IPS-18c (cell line): ENCODE results near the gene RRP1B.
"Not testable (repeated sequence)": the region's sequence is repeated elsewhere in the genome, so short reads cannot be mapped to it uniquely, and the experiment has no call there.

Experiments
- H3K4me3 ChIP-seq: 2 replicates; pipeline ENCODE4 v1.7.0; 2013; ENCODE audit warnings: low read depth, mild to moderate bottlenecking, low read length, moderate library complexity; ENCODE audit not compliant: insufficient read depth
- H3K9me3 ChIP-seq: one replicate; pipeline ENCODE4 v1.6.1; 2013; ENCODE audit warnings: mild to moderate bottlenecking, low read length, moderate library complexity; ENCODE audit not compliant: control insufficient read depth, insufficient read depth

RRP1B gene

GRCh38 chr21:43657355-43658087, 1.8 kb upstream of the RRP1B start:
- Histone ChIP-seq H3K9me3 (no peaks in the 10 kb centered on the region), H3K4me3 (no peak overlapping the region)

DNA sequence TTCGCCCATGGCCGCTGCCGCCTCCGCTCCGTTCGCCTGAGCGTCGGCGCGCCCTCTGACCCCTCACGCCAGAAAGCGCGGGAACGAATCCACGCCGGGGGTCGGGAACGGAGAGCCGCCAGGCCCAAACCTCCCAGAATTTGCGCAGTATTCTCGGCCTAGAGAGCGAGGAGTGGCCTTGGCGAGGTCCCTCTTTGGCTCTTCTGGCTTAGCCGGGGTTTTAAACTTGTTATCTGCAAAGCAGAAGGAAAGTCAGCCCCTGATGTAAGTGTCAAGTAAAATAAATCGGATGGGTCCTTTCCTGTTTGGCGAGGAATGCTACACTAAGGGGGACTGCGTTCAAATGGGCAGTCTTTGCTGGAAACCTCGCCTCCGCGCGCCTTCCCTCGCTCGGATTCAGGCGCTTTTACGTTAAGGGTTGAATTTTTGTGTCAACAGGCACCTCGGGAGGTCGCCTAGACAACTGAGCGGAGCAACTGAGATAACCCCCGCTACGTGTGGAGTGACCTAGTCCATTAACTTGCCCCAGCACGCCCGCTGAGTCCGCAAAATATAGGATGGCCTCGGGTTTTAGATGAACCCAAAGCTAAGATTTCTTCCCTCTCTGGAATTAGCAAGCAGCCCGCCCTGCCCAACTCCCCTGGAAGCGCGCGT, 1.1 kb upstream of the RRP1B start:
- Histone ChIP-seq H3K9me3 (no peaks in the 10 kb centered on the region), H3K4me3 (no peak overlapping the region)

- Histone ChIP-seq H3K4me3 (peak overlapping the region; percentile 96; the same call in 1 of the 2 replicates), H3K9me3 (no peaks in the 10 kb centered on the region)
These were observed 608 bp upstream of the RRP1B start for GRCh38 chr21:43658769-43659135.

- Histone ChIP-seq H3K4me3 (no peak overlapping the region), H3K9me3 (no peaks in the 10 kb centered on the region)
These were observed 2.9 kb downstream of the RRP1B start for GRCh38 chr21:43662286-43662685.

DNA sequence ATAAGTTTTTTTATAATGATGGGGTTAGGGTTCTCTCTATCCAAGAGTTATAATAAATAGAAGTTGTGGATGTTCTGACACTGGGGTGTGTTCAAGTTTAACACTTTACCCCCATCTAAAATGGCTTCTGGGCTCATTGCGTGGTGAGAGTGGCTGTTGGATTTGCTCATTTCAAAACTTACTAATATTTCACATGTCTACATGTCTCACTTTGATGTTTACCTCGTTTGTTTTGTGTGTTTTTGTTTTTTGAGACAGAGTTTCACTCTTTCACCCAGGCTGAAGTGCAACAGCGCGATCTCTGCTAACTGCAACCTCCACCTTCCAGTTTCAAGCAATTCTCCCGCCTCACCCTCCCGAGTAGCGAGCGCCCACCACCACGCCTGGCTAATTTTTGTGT, 3.7 kb downstream of the RRP1B start:
- Histone ChIP-seq H3K9me3 (no peaks in the 10 kb centered on the region), H3K4me3 (no peak overlapping the region)

GRCh38 chr21:43664358-43664757, 5.0 kb downstream of the RRP1B start:
- H3K9me3 ChIP-seq: no peaks in the 10 kb centered on the region
- H3K4me3 ChIP-seq: no peak overlapping the region

DNA sequence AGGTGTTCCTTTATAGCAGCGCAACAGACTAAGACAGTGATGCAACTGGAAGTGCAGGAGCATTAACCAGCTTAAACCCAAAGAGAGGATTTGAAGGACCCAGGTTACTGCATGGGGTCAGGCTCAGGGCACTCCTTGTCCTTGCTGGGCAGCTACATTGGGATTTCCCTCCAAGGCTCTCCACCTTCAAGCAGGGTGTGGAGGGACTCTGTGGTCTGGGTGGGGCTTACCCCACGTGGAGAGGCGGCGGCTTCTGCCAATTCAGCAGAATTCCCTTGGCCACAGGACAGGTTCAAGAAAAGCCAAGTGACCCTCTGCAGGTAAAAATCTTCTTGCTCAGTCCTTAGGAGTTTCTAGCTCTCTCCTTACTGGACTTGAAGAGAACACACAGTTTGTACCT, 6.5 kb downstream of the RRP1B start:
- Histone ChIP-seq H3K4me3 (no peak overlapping the region), H3K9me3 (no peaks in the 10 kb centered on the region)

GRCh38 chr21:43667191-43667904, 8.0 kb downstream of the RRP1B start:
- no peak overlapping the region for H3K4me3 ChIP-seq
- H3K9me3 ChIP-seq: no peaks in the 10 kb centered on the region

DNA sequence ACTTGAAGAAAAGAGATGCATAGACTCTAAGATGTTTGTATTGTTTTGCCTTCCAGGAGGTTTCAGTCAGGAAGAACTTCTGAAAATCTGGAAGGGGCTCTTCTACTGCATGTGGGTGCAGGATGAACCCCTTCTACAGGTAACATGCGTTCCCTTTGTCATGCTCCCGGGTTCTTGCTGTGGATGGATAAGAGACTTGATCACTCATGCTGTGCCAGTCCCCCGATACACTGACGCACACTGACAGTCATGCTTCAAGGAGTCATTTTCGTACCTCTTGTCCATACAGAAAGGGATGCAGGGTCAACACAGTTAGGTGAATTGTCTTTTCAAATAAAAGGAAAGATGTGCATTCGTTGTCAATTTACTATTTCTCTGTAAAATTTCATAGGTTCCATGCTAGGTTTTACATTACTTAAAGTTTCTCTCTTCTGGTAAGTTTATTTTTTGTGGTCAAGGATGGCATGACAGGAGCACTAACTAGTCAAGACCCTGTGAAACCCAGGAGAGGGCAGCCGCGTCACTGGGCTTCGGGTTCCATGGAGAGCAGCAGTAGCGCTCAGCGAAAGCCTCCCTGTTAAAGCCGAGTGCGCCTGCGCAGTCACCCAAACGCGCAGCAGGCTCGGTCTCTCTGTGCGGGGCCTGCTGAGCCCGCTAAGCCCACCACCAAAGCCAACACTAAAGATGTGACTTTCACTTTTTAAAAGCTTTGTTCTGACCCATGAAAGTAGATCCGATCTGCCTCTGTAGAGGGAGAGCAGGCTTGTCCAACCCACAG, 10.7 kb downstream of the RRP1B start:
- no peak overlapping the region for H3K4me3 ChIP-seq
- no peaks in the 10 kb centered on the region for H3K9me3 ChIP-seq

GRCh38 chr21:43675871-43676270, 16.5 kb downstream of the RRP1B start:
- Histone ChIP-seq H3K9me3 (no peaks in the 10 kb centered on the region), H3K4me3 (no peak overlapping the region)

DNA sequence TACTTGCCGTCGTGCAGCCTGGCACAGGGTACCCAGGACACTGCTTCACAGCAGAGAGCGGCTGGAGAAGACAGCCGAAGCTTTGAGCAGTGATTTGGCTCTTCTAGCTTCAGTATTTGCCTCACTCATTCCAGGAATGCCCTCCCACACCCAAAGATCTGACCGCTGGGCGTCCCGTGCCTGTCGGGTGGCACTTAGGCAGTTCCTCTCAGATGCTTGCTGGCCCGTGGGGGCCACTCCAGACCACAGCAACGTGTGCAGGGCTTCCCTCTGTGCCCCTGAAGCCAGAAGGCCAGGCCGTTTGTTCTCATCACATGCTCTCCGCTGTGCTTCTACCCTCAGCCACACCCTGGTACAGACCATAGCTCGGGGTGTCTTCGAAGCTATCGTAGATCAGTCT, 17.0 kb downstream of the RRP1B start:
- H3K9me3 ChIP-seq: no peaks in the 10 kb centered on the region
- H3K4me3 ChIP-seq: no peak overlapping the region

- Histone ChIP-seq H3K4me3 (no peak overlapping the region), H3K9me3 (no peaks in the 10 kb centered on the region)
These were observed 20.6 kb downstream of the RRP1B start for GRCh38 chr21:43679951-43680350.

DNA sequence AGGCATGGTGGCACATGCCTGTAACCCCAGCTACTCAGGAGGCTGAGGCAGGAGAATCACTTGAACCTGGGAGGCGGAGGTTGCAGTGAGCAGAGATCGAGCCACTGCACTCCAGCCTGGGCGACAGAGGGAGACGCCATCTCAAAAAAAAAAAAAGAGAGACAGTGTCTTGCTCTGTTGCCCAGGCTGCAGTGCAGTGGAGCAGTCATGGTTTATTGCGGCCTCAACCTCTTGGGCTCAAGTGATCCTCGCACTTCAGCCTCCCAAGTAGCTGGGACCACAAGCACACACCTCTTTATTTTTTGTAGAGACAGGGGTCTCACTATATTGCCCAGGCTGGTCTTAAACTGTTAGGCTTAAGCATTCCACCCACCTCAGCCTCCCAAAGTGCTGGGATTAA, 21.1 kb downstream of the RRP1B start:
- not testable (repeated sequence) for H3K4me3 ChIP-seq

DNA sequence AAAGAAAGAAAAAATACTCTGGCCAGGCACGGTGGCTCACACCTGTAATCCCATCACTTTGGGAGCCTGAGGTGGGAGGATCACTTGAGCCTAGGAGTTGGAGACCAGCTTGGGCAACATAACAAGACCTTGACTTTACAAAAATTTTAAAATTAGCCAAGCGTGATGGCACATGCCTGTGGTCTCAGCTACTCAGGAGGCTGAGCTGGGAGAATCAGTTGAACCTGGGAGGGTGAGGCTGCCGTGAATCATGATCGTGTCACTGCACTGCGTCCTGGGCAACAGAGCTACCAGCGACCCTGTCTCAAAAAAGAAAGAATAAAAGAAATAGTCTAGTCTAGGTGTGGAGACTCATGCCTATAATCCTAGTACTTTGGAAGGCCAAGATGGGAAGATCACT, 22.3 kb downstream of the RRP1B start:
- H3K9me3 ChIP-seq: no peaks in the 10 kb centered on the region
- H3K4me3 ChIP-seq: no peak overlapping the region

More for the DNA sequence above, 21.1 kb downstream of the RRP1B start:
- H3K9me3 ChIP-seq: not testable (repeated sequence)

DNA sequence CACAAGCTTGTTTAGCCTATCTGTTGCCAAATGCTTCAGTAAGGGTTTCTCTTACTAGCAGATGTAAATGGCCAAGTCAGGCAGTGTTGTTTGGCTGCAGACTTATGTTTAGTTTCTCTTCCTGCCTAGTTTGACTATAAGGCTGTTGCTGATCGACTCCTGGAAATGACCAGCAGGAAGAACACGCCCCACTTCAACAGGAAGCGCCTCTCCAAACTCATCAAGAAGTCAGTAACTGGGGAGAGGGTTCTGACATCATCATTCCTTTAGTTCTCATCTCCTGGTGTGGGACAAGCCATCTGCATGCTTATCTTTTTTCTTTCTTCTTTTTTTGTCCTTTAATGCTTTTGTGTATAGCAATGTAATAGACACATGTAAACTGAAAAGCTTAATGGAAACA, 25.1 kb downstream of the RRP1B start:
- Histone ChIP-seq H3K9me3 (no peaks in the 10 kb centered on the region), H3K4me3 (no peak overlapping the region)

- Histone ChIP-seq H3K4me3 (no peak overlapping the region), H3K9me3 (no peaks in the 10 kb centered on the region)
These were observed 27.6 kb downstream of the RRP1B start for GRCh38 chr21:43686811-43687565.
